Measurements from ENCODE around the gene FGF8.
A peak's percentile ranks its signal among the peaks of the same experiment; 100 is the strongest.

The FGF8 gene

DNA sequence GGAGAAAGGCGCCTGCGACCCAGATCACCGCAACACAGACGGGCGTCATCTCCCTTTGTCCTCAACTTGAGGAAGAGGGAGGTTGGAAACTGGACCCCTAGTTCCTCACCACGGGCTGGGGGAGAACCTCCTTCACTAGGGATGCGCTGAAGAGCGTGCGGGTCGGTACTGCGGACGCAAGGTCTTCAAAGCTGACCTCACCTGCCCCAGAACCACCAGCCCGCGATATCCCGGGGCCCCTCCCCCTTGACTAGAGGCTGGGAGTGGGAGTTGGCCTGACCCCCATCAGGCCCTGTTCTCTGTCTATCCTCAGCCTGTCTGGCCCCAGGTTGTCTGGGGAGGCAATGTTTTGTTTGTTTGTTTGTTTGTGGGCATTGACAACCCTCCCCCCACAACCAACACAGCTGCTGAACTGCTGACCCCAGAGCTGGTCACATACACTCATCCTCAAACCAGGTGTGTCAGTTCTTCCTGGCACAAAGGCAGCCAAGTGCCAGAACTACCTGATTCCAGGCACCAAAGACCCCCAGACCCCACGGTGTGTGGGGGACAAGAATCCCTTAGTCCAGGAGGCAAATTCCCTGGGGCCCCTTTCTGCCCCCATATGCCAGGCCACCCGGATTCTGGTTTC, 4.4 kb upstream of the FGF8 start:
- Histone ChIP-seq H3K27ac (replicated peaks) (no peak overlapping the region), H3K4me3 (replicated peaks; ENCODE audit: insufficient read depth, low read length) (no peak overlapping the region), H3K27me3 (ENCODE audit: insufficient read depth, poor library complexity, severe bottlenecking) (peaks cover 8% of the 10 kb centered on the region)
- DNase-seq (ENCODE audit: low read depth in 1 of 2, low spot score in 1 of 2): no peak
- no peak for TF ChIP-seq POLR2AphosphoS5 (IDR thresholded peaks at IDR 0.05; ENCODE audit: low read depth)
- TF ChIP-seq, protein P1, sequence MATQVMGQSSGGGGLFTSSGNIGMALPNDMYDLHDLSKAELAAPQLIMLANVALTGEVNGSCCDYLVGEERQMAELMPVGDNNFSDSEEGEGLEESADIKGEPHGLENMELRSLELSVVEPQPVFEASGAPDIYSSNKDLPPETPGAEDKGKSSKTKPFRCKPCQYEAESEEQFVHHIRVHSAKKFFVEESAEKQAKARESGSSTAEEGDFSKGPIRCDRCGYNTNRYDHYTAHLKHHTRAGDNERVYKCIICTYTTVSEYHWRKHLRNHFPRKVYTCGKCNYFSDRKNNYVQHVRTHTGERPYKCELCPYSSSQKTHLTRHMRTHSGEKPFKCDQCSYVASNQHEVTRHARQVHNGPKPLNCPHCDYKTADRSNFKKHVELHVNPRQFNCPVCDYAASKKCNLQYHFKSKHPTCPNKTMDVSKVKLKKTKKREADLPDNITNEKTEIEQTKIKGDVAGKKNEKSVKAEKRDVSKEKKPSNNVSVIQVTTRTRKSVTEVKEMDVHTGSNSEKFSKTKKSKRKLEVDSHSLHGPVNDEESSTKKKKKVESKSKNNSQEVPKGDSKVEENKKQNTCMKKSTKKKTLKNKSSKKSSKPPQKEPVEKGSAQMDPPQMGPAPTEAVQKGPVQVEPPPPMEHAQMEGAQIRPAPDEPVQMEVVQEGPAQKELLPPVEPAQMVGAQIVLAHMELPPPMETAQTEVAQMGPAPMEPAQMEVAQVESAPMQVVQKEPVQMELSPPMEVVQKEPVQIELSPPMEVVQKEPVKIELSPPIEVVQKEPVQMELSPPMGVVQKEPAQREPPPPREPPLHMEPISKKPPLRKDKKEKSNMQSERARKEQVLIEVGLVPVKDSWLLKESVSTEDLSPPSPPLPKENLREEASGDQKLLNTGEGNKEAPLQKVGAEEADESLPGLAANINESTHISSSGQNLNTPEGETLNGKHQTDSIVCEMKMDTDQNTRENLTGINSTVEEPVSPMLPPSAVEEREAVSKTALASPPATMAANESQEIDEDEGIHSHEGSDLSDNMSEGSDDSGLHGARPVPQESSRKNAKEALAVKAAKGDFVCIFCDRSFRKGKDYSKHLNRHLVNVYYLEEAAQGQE (IDR thresholded peaks at IDR 0.05; ENCODE audit: insufficient replicate concordance, low read depth): no peak

DNA sequence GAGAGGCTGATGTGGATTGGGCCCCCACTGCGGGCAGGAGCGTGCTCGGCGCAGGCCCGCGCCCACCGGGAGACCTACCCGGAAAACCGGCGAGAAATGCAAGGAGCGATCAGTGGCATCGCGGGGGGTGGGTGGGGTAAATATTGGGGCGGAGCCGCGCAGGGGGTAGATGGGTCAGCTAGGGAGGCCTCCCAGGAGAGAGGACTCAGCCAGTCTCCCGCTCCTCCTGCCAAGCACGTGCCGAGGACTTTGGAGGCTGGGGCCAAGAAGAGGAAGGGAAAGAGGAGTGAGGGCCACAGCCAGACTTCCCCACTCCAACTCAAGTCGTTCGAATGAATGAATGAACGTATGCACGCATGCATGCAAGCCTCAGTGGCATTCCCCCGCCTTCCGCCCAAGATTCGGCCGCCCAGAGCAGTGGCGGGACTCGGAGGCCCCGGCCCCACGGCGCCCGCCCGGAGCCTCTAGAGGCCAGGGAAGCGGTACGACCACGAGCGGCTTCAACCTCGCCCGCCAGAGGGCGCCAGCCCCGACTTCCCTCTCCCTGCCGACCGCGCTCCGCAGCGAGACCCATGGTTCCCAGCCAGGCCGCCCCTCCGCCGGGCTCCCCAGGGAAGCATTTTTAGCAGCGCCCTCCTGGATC, 3.8 kb upstream of the FGF8 start:
- peak; percentile 48 to 73 for DNase-seq (ENCODE audit: low read depth in 1 of 2, low spot score in 1 of 2)
- Histone ChIP-seq H3K4me3 (replicated peaks; ENCODE audit: insufficient read depth, low read length) (no peak overlapping the region), H3K27ac (replicated peaks) (no peak overlapping the region), H3K27me3 (ENCODE audit: insufficient read depth, poor library complexity, severe bottlenecking) (peaks cover 15% of the 10 kb centered on the region)
- TF ChIP-seq GABPA (IDR thresholded peaks at IDR 0.05; ENCODE audit: low read depth) (no peak), SPI1 (IDR thresholded peaks at IDR 0.05; ENCODE audit: borderline replicate concordance, low read depth) (peak; percentile 38; the same call in 1 of the 2 replicates)
- TF ChIP-seq, protein P2, sequence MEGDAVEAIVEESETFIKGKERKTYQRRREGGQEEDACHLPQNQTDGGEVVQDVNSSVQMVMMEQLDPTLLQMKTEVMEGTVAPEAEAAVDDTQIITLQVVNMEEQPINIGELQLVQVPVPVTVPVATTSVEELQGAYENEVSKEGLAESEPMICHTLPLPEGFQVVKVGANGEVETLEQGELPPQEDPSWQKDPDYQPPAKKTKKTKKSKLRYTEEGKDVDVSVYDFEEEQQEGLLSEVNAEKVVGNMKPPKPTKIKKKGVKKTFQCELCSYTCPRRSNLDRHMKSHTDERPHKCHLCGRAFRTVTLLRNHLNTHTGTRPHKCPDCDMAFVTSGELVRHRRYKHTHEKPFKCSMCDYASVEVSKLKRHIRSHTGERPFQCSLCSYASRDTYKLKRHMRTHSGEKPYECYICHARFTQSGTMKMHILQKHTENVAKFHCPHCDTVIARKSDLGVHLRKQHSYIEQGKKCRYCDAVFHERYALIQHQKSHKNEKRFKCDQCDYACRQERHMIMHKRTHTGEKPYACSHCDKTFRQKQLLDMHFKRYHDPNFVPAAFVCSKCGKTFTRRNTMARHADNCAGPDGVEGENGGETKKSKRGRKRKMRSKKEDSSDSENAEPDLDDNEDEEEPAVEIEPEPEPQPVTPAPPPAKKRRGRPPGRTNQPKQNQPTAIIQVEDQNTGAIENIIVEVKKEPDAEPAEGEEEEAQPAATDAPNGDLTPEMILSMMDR (IDR thresholded peaks at IDR 0.05; ENCODE audit: insufficient read depth, low read length): peak; percentile 73
- TF ChIP-seq, protein P1 (IDR thresholded peaks at IDR 0.05; ENCODE audit: insufficient replicate concordance, low read depth): no peak

DNA sequence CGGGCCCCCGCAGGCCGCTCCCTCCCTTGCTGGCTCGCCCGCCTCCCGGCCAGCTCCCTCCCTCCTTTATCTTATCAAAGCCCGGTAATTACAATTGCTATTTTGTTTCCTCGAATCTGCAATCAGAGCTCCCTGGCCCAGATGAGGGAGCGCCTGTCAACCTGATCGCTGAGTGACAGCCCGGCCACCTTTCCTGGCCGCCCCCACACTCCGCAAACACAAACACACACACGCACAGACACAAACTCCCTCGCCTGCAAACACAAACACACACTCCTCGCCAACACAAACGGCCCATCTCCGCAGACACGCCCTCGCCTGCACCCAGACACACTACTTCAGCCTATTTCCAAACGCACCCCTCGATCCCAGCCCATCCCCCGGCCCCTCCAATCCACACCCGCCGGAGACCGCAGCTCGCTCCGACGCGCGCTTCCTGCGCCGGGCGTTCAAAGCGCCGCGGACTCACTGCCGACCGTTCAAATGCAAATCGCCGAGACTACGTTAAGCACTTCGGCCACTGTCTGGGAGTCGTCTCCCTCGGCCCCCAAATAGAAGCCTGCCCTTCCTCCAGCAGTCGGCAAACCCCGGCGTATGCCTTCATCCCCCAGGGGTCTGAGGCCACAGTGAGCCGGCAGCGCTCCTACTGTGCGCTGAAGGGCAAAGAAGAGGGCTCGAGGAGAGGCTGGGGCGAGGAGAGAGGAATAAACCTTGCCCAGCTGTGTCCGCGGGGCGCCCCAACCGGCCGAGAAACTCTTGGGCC, 3.0 kb upstream of the FGF8 start:
- H3K27me3 ChIP-seq (ENCODE audit: insufficient read depth, poor library complexity, severe bottlenecking): peaks cover 22% of the 10 kb centered on the region
- no peak for DNase-seq (ENCODE audit: low read depth in 1 of 2, low spot score in 1 of 2)
- TF ChIP-seq POLR2AphosphoS5 (IDR thresholded peaks at IDR 0.05; ENCODE audit: low read depth): no peak
- TF ChIP-seq GABPA (IDR thresholded peaks at IDR 0.05; ENCODE audit: low read depth): no peak
- TF ChIP-seq, protein P2 (IDR thresholded peaks at IDR 0.05; ENCODE audit: insufficient read depth, low read length): no peak
- no peak for TF ChIP-seq SPI1 (IDR thresholded peaks at IDR 0.05; ENCODE audit: borderline replicate concordance, low read depth)
- TF ChIP-seq, protein P1 (IDR thresholded peaks at IDR 0.05; ENCODE audit: insufficient replicate concordance, low read depth): no peak
- H3K4me3 ChIP-seq (replicated peaks; ENCODE audit: insufficient read depth, low read length): no peak overlapping the region
- H3K27ac ChIP-seq (replicated peaks): no peak overlapping the region

All from HL-60 (cell line).